Type B pancreatic cell (in vitro differentiated cells): Measurements from ENCODE around the gene PHACTR1. TPM values are rescaled to one million over a fixed set of nuclear protein-coding genes. Genes with fewer than 3 reads are reported as not detected.

Experiments used
- DNase-seq: peaks from one replicate; pipeline ENCODE4 v3.0.0; 2021; ENCODE audit warnings: mixed read lengths; ENCODE audit not compliant: unreplicated experiment; ENCODE audit errors: extremely low spot score
- H3K27ac Mint-ChIP-seq: 2 replicates; pipeline ENCODE4 v1.8.0; 2021; ENCODE audit warnings: mild to moderate bottlenecking, mixed read lengths
- H3K27me3 Mint-ChIP-seq: 2 replicates; pipeline ENCODE4 v1.8.0; 2021; ENCODE audit warnings: mixed read lengths
- H3K36me3 Mint-ChIP-seq: 2 replicates; pipeline ENCODE4 v1.8.0; 2021; ENCODE audit warnings: mixed read lengths
- H3K4me1 Mint-ChIP-seq: one replicate; pipeline ENCODE4 v1.8.0; 2021; ENCODE audit warnings: mixed read lengths; ENCODE audit not compliant: unreplicated experiment
- H3K4me3 Mint-ChIP-seq: 2 replicates; pipeline ENCODE4 v1.8.0; 2021; ENCODE audit warnings: mild to moderate bottlenecking, mixed read lengths
- H3K9me3 Mint-ChIP-seq: 2 replicates; pipeline ENCODE4 v1.8.0; 2021; ENCODE audit warnings: mixed read lengths
- CTCF ChIP-seq: fragments of 200-600 bp; sonication (generic); conservative IDR thresholded peaks from 2 replicates; pipeline ENCODE4 v1.5.0; 2021; ENCODE audit warnings: antibody characterized with exemption, mild to moderate bottlenecking
- total RNA-seq: library from RNA; stranded (reverse); gene quantifications from 2 replicates; pipeline ENCODE4 v1.2.1, GENCODE V29; 2021; ENCODE audit warnings: low replicate concordance

The PHACTR1 gene
- total RNA-seq, 1 donor from 2014 or later = 12.3 TPM

DNA sequence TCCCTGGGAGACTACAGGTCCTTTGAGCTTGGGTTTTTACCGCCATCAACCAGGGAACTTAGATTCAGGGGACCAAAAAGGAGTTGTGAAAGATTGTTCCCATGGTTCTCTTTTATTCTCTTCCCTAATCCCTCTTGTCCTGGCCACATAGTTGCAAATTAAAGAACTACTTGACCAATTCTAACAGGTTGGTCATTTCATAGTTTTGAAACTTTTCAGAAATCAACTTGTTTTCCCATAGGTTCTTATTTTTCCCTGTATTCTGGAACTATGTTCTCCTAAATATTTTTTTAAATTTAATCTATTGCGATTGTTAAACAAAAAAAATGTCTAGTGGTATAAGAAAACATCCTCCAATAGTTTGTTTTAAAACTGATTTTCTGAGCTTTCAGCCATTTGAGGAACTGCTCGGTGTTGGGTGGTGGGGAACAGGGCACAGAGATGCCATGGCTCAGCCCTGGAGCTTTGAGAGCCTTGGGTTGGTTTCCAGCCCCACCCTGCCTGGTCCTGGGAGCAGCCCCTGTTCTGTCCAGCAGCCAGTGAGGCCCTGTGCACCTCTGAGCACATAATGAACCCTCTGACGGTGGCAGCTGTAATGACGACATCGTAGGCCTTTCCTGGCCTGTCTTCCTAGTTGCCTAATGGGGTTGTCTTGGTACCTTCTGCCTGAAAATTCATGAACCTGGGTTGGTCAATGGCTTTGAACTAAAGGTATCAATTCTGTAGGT, 558.3 kb downstream of the PHACTR1 start:
- peaks cover 2% of the 10 kb centered on the region for H3K4me1 Mint-ChIP-seq

GRCh38 chr6:13275435-13275989, 558.9 kb downstream of the PHACTR1 start:
- no peaks in the 10 kb centered on the region for H3K4me1 Mint-ChIP-seq
- H3K27me3 Mint-ChIP-seq = no peaks in the 10 kb centered on the region
- H3K9me3 Mint-ChIP-seq = no peaks in the 10 kb centered on the region
- TF ChIP-seq CTCF = no peak
- peaks cover 8% of the 10 kb centered on the region for H3K36me3 Mint-ChIP-seq
- no peak overlapping the region for H3K27ac Mint-ChIP-seq
- DNase-seq = no peak
- no peak overlapping the region for H3K4me3 Mint-ChIP-seq

More for the DNA sequence above, 558.3 kb downstream of the PHACTR1 start:
- Mint-ChIP-seq H3K9me3 (no peaks in the 10 kb centered on the region), H3K27me3 (no peaks in the 10 kb centered on the region), H3K36me3 (peaks cover 8% of the 10 kb centered on the region), H3K27ac (no peak overlapping the region), H3K4me3 (no peak overlapping the region)
- no peak for DNase-seq
- TF ChIP-seq CTCF = no peak

DNA sequence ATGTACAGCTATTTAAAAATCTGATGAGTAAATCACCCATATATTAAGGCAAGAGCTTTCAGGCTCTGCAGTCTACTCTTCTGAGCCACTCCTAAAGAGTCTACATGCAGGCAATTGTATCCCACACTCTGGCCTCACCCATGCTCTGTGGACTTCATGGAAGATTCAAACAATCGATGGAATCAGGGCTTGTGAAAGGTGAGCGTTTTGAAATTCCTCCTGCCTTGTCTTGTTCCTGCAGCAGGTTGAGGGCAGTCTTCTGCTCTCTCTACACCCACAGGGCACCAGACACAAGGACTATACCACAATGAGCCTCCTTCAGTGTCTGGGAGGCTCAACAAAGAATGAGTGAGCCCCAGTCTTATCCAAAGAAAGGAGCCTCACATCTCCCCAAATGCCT, 560.7 kb downstream of the PHACTR1 start:
- DNase-seq = no peak
- Mint-ChIP-seq H3K27ac (no peak overlapping the region), H3K4me3 (no peak overlapping the region), H3K9me3 (no peaks in the 10 kb centered on the region), H3K4me1 (no peaks in the 10 kb centered on the region), H3K27me3 (no peaks in the 10 kb centered on the region), H3K36me3 (peaks cover 5% of the 10 kb centered on the region)
- no peak for TF ChIP-seq CTCF

- no peaks in the 10 kb centered on the region for H3K9me3 Mint-ChIP-seq
- TF ChIP-seq CTCF = peak; percentile 52
- H3K36me3 Mint-ChIP-seq = peaks cover 4% of the 10 kb centered on the region
- no peaks in the 10 kb centered on the region for H3K4me1 Mint-ChIP-seq
- H3K27ac Mint-ChIP-seq = no peak overlapping the region
- no peaks in the 10 kb centered on the region for H3K27me3 Mint-ChIP-seq
- H3K4me3 Mint-ChIP-seq = no peak overlapping the region
- no peak for DNase-seq
Measured at GRCh38 chr6:13278164-13278563, 561.6 kb downstream of the PHACTR1 start.

- Mint-ChIP-seq H3K4me3 (no peak overlapping the region), H3K27ac (no peak overlapping the region), H3K36me3 (peaks cover 2% of the 10 kb centered on the region), H3K4me1 (no peaks in the 10 kb centered on the region), H3K27me3 (no peaks in the 10 kb centered on the region), H3K9me3 (no peaks in the 10 kb centered on the region)
- no peak for DNase-seq
- TF ChIP-seq CTCF = no peak
Measured at GRCh38 chr6:13278991-13279390, 562.4 kb downstream of the PHACTR1 start.
